CD4-positive, alpha-beta T cell treated with Interleukin-15 for 1 hour (primary cell): ENCODE data around the gene ANXA6.

ENCODE experiments used
- DNase-seq: peaks from one replicate; pipeline ENCODE4 v3.0.0-alpha.2; 2020

Gene ANXA6

GRCh38 chr5:151126199-151126645, 31.4 kb downstream of the ANXA6 start:
- DNase-seq, result peak; percentile 71

- DNase-seq, result peak; percentile 51
These were observed 32.2 kb downstream of the ANXA6 start for GRCh38 chr5:151125421-151125820.

GRCh38 chr5:151123897-151124751, 33.5 kb downstream of the ANXA6 start:
- DNase-seq, result peak; percentile 87

- DNase-seq, result no peak
These were observed 34.8 kb downstream of the ANXA6 start for GRCh38 chr5:151122828-151123227.

- DNase-seq, result no peak
These were observed 35.9 kb downstream of the ANXA6 start for GRCh38 chr5:151121665-151122064.

GRCh38 chr5:151121095-151121494, 36.5 kb downstream of the ANXA6 start:
- DNase-seq, result no peak

GRCh38 chr5:151118913-151119575, 38.5 kb downstream of the ANXA6 start:
- no peak for DNase-seq

GRCh38 chr5:151115272-151115905, 42.2 kb downstream of the ANXA6 start:
- DNase-seq, result peak; percentile 72

GRCh38 chr5:151113651-151114050, 43.9 kb downstream of the ANXA6 start:
- no peak for DNase-seq

GRCh38 chr5:151110992-151111391, 46.6 kb downstream of the ANXA6 start:
- no peak for DNase-seq

- DNase-seq, result no peak
These were observed 47.4 kb downstream of the ANXA6 start for GRCh38 chr5:151110122-151110681.

GRCh38 chr5:151108566-151108965, 49.0 kb downstream of the ANXA6 start:
- DNase-seq, result no peak

GRCh38 chr5:151107738-151108520, 49.6 kb downstream of the ANXA6 start:
- no peak for DNase-seq

- DNase-seq, result no peak
These were observed 50.5 kb downstream of the ANXA6 start for GRCh38 chr5:151107084-151107483.

- no peak for DNase-seq
These were observed 51.1 kb downstream of the ANXA6 start for GRCh38 chr5:151106509-151106908.

- no peak for DNase-seq
These were observed 51.5 kb downstream of the ANXA6 start for GRCh38 chr5:151106043-151106442.

- no peak for DNase-seq
These were observed 52.0 kb downstream of the ANXA6 start for GRCh38 chr5:151105561-151105960.

GRCh38 chr5:151104795-151105194, 52.8 kb downstream of the ANXA6 start:
- no peak for DNase-seq

- no peak for DNase-seq
These were observed 55.8 kb downstream of the ANXA6 start for GRCh38 chr5:151101746-151102145.

- DNase-seq, result no peak
These were observed 56.4 kb downstream of the ANXA6 start for GRCh38 chr5:151101151-151101550.

GRCh38 chr5:151100681-151101080, 56.9 kb downstream of the ANXA6 start:
- DNase-seq, result no peak

GRCh38 chr5:151098768-151099121, 58.8 kb downstream of the ANXA6 start:
- no peak for DNase-seq
